Measurements from ENCODE around the gene ASIC1.

ASIC1 gene

DNA sequence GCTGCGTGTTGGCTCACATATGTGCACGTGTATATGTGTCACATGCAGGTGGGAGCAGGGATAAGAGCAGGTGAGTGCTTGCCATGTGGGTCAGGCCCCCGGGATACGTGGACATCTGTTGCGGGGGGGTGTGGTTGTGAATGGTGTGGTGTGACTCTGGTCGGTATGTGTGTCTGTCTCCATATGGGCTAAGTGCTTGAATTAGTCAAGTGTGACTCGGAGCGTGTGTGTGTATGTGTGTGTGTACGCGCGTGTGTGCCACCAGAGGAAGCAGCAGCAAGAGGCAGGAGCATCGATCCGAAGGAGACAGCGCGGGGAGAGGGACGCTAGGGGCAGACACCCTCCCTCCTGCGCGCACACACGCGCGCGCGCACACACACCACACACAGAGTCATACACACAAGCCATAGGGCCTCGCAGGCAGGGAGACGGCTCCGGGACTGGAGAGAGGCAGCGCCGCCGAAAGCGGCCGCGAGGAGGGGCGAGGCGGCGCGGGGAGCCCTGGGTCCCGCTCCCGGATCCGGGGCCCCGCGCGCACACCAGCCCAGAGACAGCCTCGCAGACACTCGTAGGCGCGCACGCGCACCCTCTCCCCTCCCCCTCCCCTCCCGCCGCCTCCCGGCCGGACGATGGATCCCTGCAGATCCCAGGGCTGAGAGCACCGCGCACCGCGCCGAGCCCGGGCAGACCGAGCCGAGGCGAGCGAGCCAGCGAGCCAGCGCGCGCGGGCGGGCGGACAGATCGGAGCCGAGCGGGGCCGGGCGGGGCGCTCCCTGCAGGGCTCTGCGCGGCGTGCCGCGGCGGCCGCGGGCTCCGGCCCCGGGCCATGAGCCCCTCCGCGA is at the start of gene ASIC1:
Gene ASIC1 (plus strand): TSS at position 597 of the 842 bp plus-strand sequence. CDS start 1,171 bp downstream, outside the sequence.
- peak; percentile 75 for DNase-seq (ENCODE audit: low spot score)
- TF ChIP-seq, protein P1, sequence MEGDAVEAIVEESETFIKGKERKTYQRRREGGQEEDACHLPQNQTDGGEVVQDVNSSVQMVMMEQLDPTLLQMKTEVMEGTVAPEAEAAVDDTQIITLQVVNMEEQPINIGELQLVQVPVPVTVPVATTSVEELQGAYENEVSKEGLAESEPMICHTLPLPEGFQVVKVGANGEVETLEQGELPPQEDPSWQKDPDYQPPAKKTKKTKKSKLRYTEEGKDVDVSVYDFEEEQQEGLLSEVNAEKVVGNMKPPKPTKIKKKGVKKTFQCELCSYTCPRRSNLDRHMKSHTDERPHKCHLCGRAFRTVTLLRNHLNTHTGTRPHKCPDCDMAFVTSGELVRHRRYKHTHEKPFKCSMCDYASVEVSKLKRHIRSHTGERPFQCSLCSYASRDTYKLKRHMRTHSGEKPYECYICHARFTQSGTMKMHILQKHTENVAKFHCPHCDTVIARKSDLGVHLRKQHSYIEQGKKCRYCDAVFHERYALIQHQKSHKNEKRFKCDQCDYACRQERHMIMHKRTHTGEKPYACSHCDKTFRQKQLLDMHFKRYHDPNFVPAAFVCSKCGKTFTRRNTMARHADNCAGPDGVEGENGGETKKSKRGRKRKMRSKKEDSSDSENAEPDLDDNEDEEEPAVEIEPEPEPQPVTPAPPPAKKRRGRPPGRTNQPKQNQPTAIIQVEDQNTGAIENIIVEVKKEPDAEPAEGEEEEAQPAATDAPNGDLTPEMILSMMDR (IDR thresholded peaks at IDR 0.05; ENCODE audit: borderline replicate concordance, control extremely low read depth, extremely low read depth, insufficient read depth, missing control alignments): no peak
- in situ Hi-C loops (cut with MboI; ENCODE audit: low sequenced_read_pairs, unreplicated experiment): loop anchor here (10.0 kb wide), 1 partner anchor 82 kb away; the partner anchor contains the start of gene AQP6

- no peak for DNase-seq (ENCODE audit: low spot score)
- TF ChIP-seq, protein P1 (IDR thresholded peaks at IDR 0.05; ENCODE audit: borderline replicate concordance, control extremely low read depth, extremely low read depth, insufficient read depth, missing control alignments): no peak
- in situ Hi-C loops (cut with MboI; ENCODE audit: low sequenced_read_pairs, unreplicated experiment): no loop called here
Measured at GRCh38 chr12:50013361-50014147, 43.8 kb upstream of the ASIC1 start.

DNA sequence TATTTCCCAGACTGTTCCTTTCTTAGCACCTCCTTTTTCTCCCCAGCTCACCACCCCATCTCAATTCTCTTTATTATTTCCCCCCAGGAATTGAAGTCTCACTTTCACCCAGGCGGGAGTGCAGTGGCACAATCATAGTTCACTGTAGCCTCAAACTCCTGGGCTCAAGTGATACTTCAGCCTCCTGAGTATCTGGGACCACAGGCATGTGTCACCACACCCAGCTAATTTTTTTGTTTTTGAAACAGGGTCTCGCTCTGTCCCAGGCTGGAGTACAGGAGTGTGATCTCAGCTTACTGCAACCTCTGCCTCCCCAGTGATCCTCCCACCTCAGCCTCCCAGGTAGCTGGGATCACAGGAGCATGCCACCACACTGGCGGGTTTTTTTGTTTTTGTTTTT is 43.1 kb upstream of the ASIC1 start:
- no peak for DNase-seq (ENCODE audit: low spot score)
- TF ChIP-seq, protein P1 (IDR thresholded peaks at IDR 0.05; ENCODE audit: borderline replicate concordance, control extremely low read depth, extremely low read depth, insufficient read depth, missing control alignments): no peak
- in situ Hi-C loops (cut with MboI; ENCODE audit: low sequenced_read_pairs, unreplicated experiment): no loop called here

GRCh38 chr12:50016501-50017475 is 40.6 kb upstream of the ASIC1 start:
- in situ Hi-C loops (cut with MboI; ENCODE audit: low sequenced_read_pairs, unreplicated experiment): no loop called here
- DNase-seq (ENCODE audit: low spot score): no peak
- TF ChIP-seq, protein P1 (IDR thresholded peaks at IDR 0.05; ENCODE audit: borderline replicate concordance, control extremely low read depth, extremely low read depth, insufficient read depth, missing control alignments): no peak

DNA sequence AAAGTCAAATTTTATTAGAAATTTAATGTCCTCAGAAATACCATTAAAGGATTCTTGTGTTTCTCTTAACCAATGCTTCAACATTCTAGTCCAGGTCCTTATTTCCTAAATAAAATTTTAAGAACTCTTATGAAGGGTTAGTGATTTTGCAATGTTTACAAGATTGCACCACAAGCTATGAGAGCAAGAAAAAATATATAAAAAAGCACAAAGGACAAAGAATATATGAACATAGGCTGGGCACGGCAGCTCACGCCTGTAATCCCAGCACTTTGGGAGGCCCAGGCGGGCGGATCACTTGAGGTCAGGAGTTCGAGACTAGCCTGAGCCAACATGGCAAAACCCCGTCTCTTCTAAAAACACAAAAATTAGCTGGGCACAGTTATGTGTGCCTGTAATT is 39.8 kb upstream of the ASIC1 start:
- in situ Hi-C loops (cut with MboI; ENCODE audit: low sequenced_read_pairs, unreplicated experiment): no loop called here
- no peak for DNase-seq (ENCODE audit: low spot score)
- TF ChIP-seq, protein P1 (IDR thresholded peaks at IDR 0.05; ENCODE audit: borderline replicate concordance, control extremely low read depth, extremely low read depth, insufficient read depth, missing control alignments): no peak

- TF ChIP-seq, protein P1 (IDR thresholded peaks at IDR 0.05; ENCODE audit: borderline replicate concordance, control extremely low read depth, extremely low read depth, insufficient read depth, missing control alignments): no peak
- in situ Hi-C loops (cut with MboI; ENCODE audit: low sequenced_read_pairs, unreplicated experiment): no loop called here
- DNase-seq (ENCODE audit: low spot score): no peak
Measured at GRCh38 chr12:50018154-50018553, 39.2 kb upstream of the ASIC1 start.
